Naive B cell (primary cell): ENCODE results near the gene TMPRSS3. TPM values are rescaled to one million over a fixed set of nuclear protein-coding genes. Genes with fewer than 3 reads are reported as not detected.

Experiments used
- ATAC-seq, 2 donors: fragments of 150-1000 bp; cut with Tn5 transposase; 2 replicates each; pipeline ENCODE4 v1.10.0; 2021; ENCODE audit warnings: low read depth in 2 of 2, mild to moderate bottlenecking in 2 of 2, moderate library complexity in 2 of 2
- DNase-seq: peaks from one replicate; pipeline ENCODE4 v3.0.0; 2022
- H3K27ac Mint-ChIP-seq, 6 donors: one replicate each; pipeline ENCODE4 v1.8.0; 2020 to 2022; ENCODE audit warnings: mild to moderate bottlenecking in 6 of 6, mixed read lengths in 6 of 6, moderate library complexity in 5 of 6, inconsistent platforms in 2 of 6
- H3K27me3 Mint-ChIP-seq, 3 donors: one replicate each; pipeline ENCODE4 v1.8.0; 2021 to 2022; ENCODE audit warnings: mixed read lengths in 3 of 3, mild to moderate bottlenecking in 1 of 3
- H3K36me3 Mint-ChIP-seq, 2 donors: one replicate each; pipeline ENCODE4 v1.8.0; 2020 to 2022; ENCODE audit warnings: mixed read lengths in 2 of 2, inconsistent platforms in 1 of 2, mild to moderate bottlenecking in 1 of 2
- H3K4me1 Mint-ChIP-seq, 3 donors: one replicate each; pipeline ENCODE4 v1.8.0; 2020 to 2022; ENCODE audit warnings: mixed read lengths in 3 of 3, inconsistent platforms in 1 of 3, mild to moderate bottlenecking in 1 of 3, moderate library complexity in 1 of 3
- H3K4me3 Mint-ChIP-seq, 8 donors: one replicate each; pipeline ENCODE4 v1.8.0; 2020 to 2022; ENCODE audit warnings: mild to moderate bottlenecking in 8 of 8, mixed read lengths in 8 of 8, moderate library complexity in 8 of 8, inconsistent platforms in 2 of 8
- H3K9me3 Mint-ChIP-seq, 7 donors: one replicate each; pipeline ENCODE4 v1.8.0; 2020 to 2022; ENCODE audit warnings: mixed read lengths in 7 of 7, mild to moderate bottlenecking in 5 of 7, inconsistent platforms in 2 of 7, moderate library complexity in 1 of 7
- polyA plus RNA-seq, 6 donors: library from polyadenylated mRNA; unstranded; fragments of 300-500 nt; fragmentation: Illumina TruSeq; gene quantifications; one replicate each; pipeline ENCODE4 v1.2.3, GENCODE V29; 2021; ENCODE audit warnings: low read depth in 6 of 6

Gene TMPRSS3
- polyA plus RNA-seq, 6 donors from 2014 or later: not detected

DNA sequence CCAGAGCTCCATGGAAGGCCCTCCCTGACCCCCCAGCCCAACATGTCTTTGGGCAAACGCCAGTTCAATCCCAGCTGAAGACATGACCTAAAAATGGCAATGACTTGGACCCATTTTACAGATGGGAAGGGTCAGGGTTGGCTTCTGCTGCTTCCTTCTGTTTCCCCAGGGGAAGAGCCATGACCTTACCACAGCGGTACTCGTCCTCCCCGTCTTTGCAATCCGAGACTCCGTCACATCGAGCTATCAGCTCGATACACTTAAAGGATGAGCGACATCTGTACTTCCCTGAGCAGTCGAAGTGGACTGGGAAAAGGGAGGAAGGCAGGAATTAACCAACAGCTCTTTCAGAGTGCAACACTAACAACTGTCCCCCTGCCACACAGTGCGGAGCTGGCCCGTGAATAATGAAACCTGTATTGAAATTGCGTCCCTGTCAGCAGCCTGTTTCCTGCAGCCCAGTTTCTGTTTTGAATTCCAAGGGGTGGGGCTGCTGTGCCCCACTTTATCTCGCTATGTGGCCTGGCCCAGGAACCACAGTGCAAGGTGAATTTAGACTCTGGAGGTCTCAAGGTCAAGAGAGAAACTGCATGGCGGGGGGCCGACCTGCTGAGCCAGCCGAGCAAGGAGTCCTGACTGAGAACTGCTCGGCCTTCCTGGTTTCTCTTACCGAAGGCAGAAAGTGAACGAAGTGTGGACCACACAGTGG is 7.0 kb downstream of the TMPRSS3 start:
- Mint-ChIP-seq H3K27me3 (peaks cover 15 to 49% (median 39%) of the 10 kb centered on the region in 3 donors), H3K4me1 (peaks cover 17 to 34% (median 29%) of the 10 kb centered on the region in 3 donors), H3K4me3 (no peak overlapping the region), H3K36me3 (peaks cover 0 to 8% of the 10 kb centered on the region in 2 donors), H3K27ac (no peak overlapping the region), H3K9me3 (peaks cover 0 to 8% (median 3%) of the 10 kb centered on the region in 7 donors)
- ATAC-seq (no peak), DNase-seq (no peak)

DNA sequence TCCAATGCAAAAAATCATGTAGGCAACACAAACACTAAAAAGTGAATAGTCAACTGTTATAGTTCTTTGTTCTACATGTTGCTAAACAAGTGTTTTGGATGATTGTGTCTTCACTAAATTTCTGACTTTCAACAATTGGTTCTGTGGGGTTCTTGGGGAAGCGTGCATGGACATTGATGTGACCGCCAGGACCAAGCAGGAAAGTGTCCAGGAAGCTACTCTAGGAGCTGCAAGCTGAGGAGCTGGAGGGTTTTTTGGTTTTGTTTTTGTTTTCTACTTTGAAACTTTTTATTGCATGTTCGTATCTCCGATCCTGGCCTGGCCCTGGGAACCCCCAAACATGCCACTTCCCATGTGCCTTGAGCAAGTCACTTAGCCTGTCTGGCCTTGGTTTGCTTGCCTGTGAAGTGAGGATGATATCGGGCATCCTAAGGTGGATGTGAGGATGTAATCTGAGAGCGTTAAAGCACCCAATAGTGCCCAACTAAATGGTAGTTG is 8.0 kb downstream of the TMPRSS3 start:
- no peak for ATAC-seq
- Mint-ChIP-seq H3K9me3 (peaks cover 0 to 8% (median 3%) of the 10 kb centered on the region in 7 donors), H3K36me3 (peaks cover 0 to 8% of the 10 kb centered on the region in 2 donors), H3K27ac (no peak overlapping the region), H3K4me1 (peaks cover 12 to 30% (median 25%) of the 10 kb centered on the region in 3 donors), H3K4me3 (no peak overlapping the region), H3K27me3 (peaks cover 15 to 49% (median 39%) of the 10 kb centered on the region in 3 donors)
- no peak for DNase-seq

DNA sequence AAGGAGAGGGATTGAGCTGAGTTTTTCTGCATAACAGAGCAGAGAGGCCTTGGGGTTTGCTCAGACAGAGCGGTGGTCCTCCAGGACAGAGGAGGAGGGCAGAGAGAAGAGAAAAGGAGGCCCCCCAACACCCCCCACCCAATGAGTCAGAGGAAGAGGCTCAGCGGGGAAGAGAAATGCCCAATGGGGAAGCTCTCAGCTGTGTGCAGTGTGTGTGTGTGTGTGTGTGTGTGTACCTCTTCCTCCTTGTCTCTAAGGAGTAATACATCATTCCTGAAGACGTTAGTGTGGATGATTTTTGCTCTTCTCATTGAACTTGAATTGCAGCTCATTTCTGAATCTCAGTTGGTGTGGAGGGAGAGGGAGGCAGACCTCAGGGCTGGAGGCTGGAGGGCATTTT is 8.7 kb downstream of the TMPRSS3 start:
- H3K4me1 Mint-ChIP-seq: peaks cover 12 to 27% (median 24%) of the 10 kb centered on the region in 3 donors
- H3K36me3 Mint-ChIP-seq: peaks cover 5 to 15% of the 10 kb centered on the region in 2 donors
- DNase-seq (no peak), ATAC-seq (no peak)
- H3K4me3 Mint-ChIP-seq: no peak overlapping the region
- peaks cover 4 to 13% (median 8%) of the 10 kb centered on the region in 7 donors for H3K9me3 Mint-ChIP-seq
- peak overlapping the region in 2 of 6 donors; percentile 61 to 78 for H3K27ac Mint-ChIP-seq
- peaks cover 13 to 51% (median 36%) of the 10 kb centered on the region in 3 donors for H3K27me3 Mint-ChIP-seq

DNA sequence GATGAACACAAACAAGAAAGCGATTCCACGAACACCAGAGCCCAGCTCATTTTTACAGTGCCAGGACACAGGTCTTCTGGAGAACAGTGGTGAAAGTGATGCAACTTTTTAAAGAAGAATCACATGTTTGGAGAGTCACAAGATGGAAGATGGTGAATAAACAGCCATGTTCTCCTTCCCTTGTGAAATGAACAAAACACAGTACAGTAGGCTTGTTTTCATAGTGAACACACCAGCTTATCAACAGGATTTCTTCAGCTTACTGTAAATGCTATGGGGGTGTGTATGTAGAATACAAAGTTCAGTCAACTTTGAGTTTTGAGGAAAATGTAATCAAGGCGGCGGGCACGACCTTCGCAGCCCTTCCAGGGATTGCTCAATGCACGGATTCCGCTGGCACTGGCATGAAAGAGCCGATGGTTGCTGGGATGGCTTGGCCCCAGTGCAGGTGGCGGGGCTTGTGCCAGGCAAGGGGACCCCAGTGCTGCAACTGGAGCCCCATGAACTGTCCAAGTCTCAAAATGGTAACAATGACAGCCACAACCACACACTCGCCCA is 9.7 kb downstream of the TMPRSS3 start:
- H3K27me3 Mint-ChIP-seq: peaks cover 8 to 46% (median 29%) of the 10 kb centered on the region in 3 donors
- H3K27ac Mint-ChIP-seq: peak overlapping the region in 2 of 6 donors; percentile 85 to 89
- peak overlapping the region in 1 of 8 donors; percentile 40 for H3K4me3 Mint-ChIP-seq
- DNase-seq (no peak), ATAC-seq (no peak)
- peaks cover 8 to 24% of the 10 kb centered on the region in 2 donors for H3K36me3 Mint-ChIP-seq
- peaks cover 11 to 23% (median 17%) of the 10 kb centered on the region in 7 donors for H3K9me3 Mint-ChIP-seq
- H3K4me1 Mint-ChIP-seq: peaks cover 12 to 27% (median 21%) of the 10 kb centered on the region in 3 donors

DNA sequence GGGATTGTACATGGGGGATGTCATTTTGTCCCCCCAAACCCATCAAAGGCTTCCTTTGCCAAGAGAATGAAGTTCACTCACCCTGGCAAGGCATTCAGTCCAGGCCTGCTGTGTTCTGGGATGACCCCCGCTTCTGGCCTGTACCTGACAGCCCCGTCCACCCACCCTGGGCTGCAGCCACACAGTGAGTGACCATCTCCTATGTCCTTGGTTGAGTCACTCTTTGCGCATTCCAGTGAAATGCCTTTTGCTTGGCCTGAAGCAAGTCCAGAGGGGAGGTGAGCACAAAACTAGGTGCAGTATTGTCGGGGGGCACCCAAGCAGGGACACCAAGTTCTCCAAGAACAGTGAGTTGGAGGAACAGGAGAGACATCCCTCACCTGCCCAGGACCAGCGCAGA is 10.2 kb downstream of the TMPRSS3 start:
- Mint-ChIP-seq H3K4me1 (peaks cover 12 to 27% (median 21%) of the 10 kb centered on the region in 3 donors), H3K27ac (peak overlapping the region in 3 of 6 donors; percentile 60 to 89 (median 85)), H3K9me3 (peaks cover 11 to 23% (median 17%) of the 10 kb centered on the region in 7 donors), H3K4me3 (no peak overlapping the region), H3K36me3 (peaks cover 8 to 24% of the 10 kb centered on the region in 2 donors), H3K27me3 (peaks cover 8 to 41% (median 24%) of the 10 kb centered on the region in 3 donors)
- no peak for ATAC-seq
- DNase-seq: no peak

DNA sequence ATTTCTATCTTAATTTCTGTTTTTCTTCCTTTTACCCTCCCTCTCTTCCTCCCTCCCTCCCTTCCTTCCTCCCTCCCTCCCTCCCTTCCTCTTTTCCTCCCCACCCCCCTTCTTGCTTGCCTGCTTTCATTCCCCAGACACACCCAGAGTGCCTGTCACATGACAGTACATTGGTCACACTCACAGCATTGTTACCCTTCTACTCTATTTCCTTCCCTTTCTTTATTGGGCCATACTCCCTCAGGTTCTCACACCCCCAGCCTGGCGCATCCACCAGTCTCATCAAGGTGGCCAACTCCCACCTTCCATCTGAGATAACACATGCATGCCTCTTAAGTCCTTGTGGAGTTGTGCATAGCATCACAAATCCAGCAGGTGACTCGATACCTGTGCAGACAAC is 10.9 kb downstream of the TMPRSS3 start:
- H3K36me3 Mint-ChIP-seq: peaks cover 8 to 24% of the 10 kb centered on the region in 2 donors
- peak overlapping the region in 5 of 8 donors; percentile 22 to 84 (median 29) for H3K4me3 Mint-ChIP-seq
- peaks cover 12 to 29% (median 21%) of the 10 kb centered on the region in 3 donors for H3K4me1 Mint-ChIP-seq
- peaks cover 8 to 37% (median 21%) of the 10 kb centered on the region in 3 donors for H3K27me3 Mint-ChIP-seq
- peak overlapping the region; percentile 11 to 92 (median 69) for H3K27ac Mint-ChIP-seq
- ATAC-seq (no peak), DNase-seq (no peak)
- peaks cover 11 to 28% (median 17%) of the 10 kb centered on the region in 7 donors for H3K9me3 Mint-ChIP-seq

DNA sequence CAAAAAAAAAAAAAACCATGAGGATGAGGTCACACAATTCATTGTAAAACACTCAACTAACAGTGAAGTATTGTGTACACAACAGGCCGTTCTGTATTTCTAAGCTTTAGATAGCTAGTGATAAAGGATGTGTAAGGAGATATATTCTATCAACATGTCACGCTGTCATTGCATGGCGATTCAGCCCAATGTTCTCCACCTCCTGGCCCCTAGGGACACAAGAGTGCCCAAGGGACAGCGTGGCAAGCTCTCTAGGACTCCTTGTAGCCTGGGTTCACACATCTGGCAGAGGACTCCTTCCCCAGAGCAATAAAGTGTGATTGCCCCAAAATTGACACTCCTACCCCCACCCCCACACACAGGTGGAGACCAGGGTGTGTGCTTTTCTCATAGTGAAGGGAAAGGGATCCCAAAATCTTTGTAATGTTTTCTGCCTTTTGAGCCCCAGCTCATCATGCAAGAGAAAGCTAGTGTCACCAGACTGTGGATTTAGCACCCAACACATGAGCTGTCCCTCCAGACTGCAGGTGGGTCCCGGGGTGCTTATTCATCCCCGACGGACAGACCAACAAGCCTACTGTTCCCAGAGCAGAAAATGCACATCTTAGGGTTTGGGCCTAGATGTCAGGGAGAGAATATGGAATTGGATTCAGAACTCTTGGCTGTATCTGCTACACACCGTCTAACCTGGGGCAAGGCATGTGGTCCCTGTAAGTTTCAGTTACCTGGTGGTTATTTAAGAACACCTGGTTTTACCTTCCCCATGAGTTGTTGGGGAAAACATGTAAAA is 11.5 kb downstream of the TMPRSS3 start:
- peak overlapping the region in 2 of 8 donors; percentile 57 to 65 for H3K4me3 Mint-ChIP-seq
- peak overlapping the region in 3 of 6 donors; percentile 11 to 69 (median 53) for H3K27ac Mint-ChIP-seq
- H3K9me3 Mint-ChIP-seq: peaks cover 11 to 28% (median 17%) of the 10 kb centered on the region in 7 donors
- DNase-seq (no peak), ATAC-seq (no peak)
- H3K27me3 Mint-ChIP-seq: peaks cover 8 to 33% (median 15%) of the 10 kb centered on the region in 3 donors
- peaks cover 12 to 33% (median 24%) of the 10 kb centered on the region in 3 donors for H3K4me1 Mint-ChIP-seq
- H3K36me3 Mint-ChIP-seq: peaks cover 8 to 24% of the 10 kb centered on the region in 2 donors

DNA sequence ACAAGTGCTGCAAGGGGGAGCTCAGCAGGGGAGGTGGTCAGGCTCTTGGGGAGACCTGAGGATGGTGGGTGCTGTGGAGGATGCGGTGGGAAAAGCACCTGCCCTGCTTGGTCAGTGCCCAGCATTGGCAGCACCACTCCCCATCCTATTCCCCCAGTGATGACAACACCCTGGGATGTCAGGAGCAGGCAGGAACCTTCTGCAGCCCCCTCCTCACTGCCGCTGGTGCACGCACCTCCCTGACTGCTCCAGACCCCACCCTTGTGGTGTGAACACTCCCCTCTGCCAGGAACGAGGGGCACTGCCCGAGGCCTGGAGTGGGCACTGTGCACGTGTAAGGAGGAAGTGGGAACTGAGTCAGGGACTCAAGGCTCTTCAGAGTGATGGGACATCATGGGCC is 12.5 kb downstream of the TMPRSS3 start:
- Mint-ChIP-seq H3K27me3 (peaks cover 8 to 22% (median 13%) of the 10 kb centered on the region in 3 donors), H3K9me3 (peaks cover 11 to 28% (median 17%) of the 10 kb centered on the region in 7 donors), H3K4me3 (no peak overlapping the region), H3K27ac (no peak overlapping the region), H3K36me3 (peaks cover 8 to 24% of the 10 kb centered on the region in 2 donors), H3K4me1 (peaks cover 12 to 35% (median 25%) of the 10 kb centered on the region in 3 donors)
- ATAC-seq: no peak
- DNase-seq: no peak

DNA sequence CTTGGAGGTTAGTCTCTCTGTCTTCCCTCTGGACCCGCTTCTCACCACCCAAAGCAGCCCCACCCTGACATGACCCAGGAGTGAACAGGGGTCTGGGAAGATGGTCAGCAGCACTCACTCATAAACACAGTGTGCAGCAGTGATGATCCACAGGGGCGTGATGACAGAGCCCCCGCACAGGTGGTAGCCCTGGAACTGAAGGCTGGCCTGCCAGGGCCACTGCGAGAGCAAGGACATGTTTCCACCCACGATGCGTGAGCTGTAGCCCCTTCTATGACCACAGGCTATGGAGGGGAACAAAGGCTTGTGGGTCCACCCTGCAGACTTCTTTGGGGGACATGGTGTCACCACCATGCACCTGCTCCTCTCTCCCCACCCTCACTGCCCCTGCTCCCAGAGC is 12.9 kb downstream of the TMPRSS3 start:
- ATAC-seq (no peak), DNase-seq (no peak)
- H3K27ac Mint-ChIP-seq: no peak overlapping the region

DNA sequence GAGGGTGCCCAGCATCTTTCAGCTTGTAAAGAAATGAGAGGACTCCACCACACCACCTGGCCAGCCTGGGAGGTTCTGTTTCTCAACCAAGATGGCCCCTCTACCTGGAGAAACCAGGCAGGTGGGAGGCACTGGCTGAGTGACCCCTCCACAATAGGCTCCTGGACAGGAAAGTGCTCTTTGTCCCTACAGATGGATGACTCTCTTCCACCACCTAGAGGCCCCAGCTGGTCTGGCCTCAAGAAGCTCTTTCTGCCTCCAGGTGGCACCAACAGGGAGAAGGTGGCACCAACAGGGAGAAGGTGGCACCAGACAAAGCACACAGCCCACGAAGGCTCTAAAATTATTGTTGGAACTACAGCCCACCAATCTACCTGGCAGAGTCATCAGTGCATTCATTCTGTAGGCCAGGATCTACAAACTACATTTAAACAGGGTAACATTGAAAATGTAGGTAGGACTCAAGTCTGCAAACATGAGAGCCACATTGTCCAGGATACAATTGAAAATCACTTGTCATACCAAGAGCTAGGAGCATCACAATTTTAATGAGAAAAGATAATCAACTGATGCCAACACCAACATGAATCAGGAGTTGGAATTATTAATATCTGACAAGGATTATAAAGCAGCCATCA is 14.4 kb downstream of the TMPRSS3 start:
- peak overlapping the region in 1 of 6 donors; percentile 20 for H3K27ac Mint-ChIP-seq
- H3K27me3 Mint-ChIP-seq: peaks cover 0 to 19% (median 15%) of the 10 kb centered on the region in 3 donors
- peaks cover 12 to 33% (median 21%) of the 10 kb centered on the region in 3 donors for H3K4me1 Mint-ChIP-seq
- peak overlapping the region in 1 of 8 donors; percentile 20 for H3K4me3 Mint-ChIP-seq
- ATAC-seq: no peak
- peaks cover 11 to 28% (median 17%) of the 10 kb centered on the region in 7 donors for H3K9me3 Mint-ChIP-seq
- no peak for DNase-seq
- peaks cover 8 to 24% of the 10 kb centered on the region in 2 donors for H3K36me3 Mint-ChIP-seq

More for the DNA sequence above, 12.9 kb downstream of the TMPRSS3 start:
- Mint-ChIP-seq H3K4me3 (peak overlapping the region in 1 of 8 donors; percentile 10), H3K27me3 (peaks cover 8 to 18% (median 11%) of the 10 kb centered on the region in 3 donors), H3K4me1 (peaks cover 12 to 35% (median 25%) of the 10 kb centered on the region in 3 donors), H3K36me3 (peaks cover 8 to 24% of the 10 kb centered on the region in 2 donors), H3K9me3 (peaks cover 11 to 28% (median 17%) of the 10 kb centered on the region in 7 donors)

DNA sequence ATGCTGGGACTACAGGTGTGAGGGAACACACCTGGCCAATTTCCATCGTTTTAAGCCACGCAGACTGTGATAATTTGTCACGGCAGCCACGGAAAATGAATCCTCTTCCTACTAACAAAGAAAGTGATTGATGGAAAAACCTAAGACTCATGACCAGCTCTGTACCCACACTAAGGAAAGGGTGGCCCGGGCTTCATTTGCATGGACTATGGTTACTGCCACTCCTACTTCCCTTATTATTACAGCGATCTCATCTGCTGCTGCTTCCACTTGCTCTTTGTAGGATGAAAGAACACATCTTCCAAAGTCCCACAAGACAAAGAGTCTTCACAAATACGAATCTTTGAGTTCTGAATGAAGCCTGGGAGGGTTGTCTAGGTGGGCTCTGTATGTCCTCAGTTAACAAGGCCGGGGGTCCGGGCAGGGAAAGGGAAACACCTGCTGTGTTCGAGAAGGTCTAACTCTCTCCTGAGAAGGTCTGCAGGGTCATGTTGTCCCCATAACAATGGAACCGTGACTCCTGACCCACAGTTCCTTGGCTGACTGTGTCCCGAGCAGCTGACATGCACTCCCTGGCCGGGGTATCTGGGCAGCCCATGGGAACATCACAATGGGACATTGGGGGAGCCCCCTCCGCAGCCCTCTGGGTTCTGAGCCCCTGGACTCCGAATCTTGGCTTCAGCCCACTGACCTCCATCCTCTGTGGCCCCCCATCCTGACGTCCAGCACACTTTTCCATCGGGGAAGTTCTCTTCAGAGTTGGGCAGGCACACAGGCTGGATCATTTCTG is 16.2 kb downstream of the TMPRSS3 start:
- Mint-ChIP-seq H3K9me3 (peaks cover 8 to 28% (median 15%) of the 10 kb centered on the region in 7 donors), H3K36me3 (peaks cover 8 to 16% of the 10 kb centered on the region in 2 donors), H3K4me1 (peaks cover 5 to 23% (median 9%) of the 10 kb centered on the region in 3 donors), H3K4me3 (peak overlapping the region in 2 of 8 donors; percentile 59 to 85), H3K27me3 (peaks cover 0 to 33% (median 28%) of the 10 kb centered on the region in 3 donors), H3K27ac (peak overlapping the region in 2 of 6 donors; percentile 33 to 62)
- DNase-seq (peak; percentile 16), ATAC-seq (peak; percentile 44 to 80)
